HUDEP-2 (cell line): ENCODE measurements around the gene CBFA2T2.
"Not testable (repeated sequence)": the region's sequence is repeated elsewhere in the genome, so short reads cannot be mapped to it uniquely, and the experiment has no call there.

Source experiments
- DNase-seq, 76 experiments: peaks; one replicate each; lab custom pipeline; 2025; ENCODE audit not compliant: unreplicated experiment in 76 of 76; lab: John Stamatoyannopoulos, UW

CBFA2T2 gene

GRCh38 chr20:33687993-33688937, 198.4 kb downstream of the CBFA2T2 start:
- DNase-seq, result no peak

GRCh38 chr20:33688938-33689424, 199.1 kb downstream of the CBFA2T2 start:
- peak in 67 of 76 experiments; percentile 11 to 82 (median 45) for DNase-seq

GRCh38 chr20:33689493-33689892, 199.6 kb downstream of the CBFA2T2 start:
- DNase-seq, result peak in 2 of 76 experiments; percentile 39

GRCh38 chr20:33689973-33690372, 200.1 kb downstream of the CBFA2T2 start:
- peak in 73 of 76 experiments; percentile 74 to 99 (median 94) for DNase-seq

GRCh38 chr20:33693289-33693688, 203.4 kb downstream of the CBFA2T2 start:
- DNase-seq, result no peak

GRCh38 chr20:33693741-33694638, 204.1 kb downstream of the CBFA2T2 start:
- no peak for DNase-seq

GRCh38 chr20:33694639-33695012, 204.7 kb downstream of the CBFA2T2 start:
- DNase-seq, result no peak

- DNase-seq, result no peak
Observed at GRCh38 chr20:33696448-33696847, 206.6 kb downstream of the CBFA2T2 start.

GRCh38 chr20:33697129-33697528, 207.2 kb downstream of the CBFA2T2 start:
- DNase-seq, result no peak

- not testable (repeated sequence) for DNase-seq
Observed at GRCh38 chr20:33698966-33699365, 209.1 kb downstream of the CBFA2T2 start.
